Endometrium (tissue), 2 donors: ENCODE measurements around the gene MYO1A.
"Not testable (repeated sequence)": the region's sequence is repeated elsewhere in the genome, so short reads cannot be mapped to it uniquely, and the experiment has no call there.

Experiments
- FAIRE-seq: peaks from 2 replicates; lab custom pipeline; 2012; peaks lifted over from hg19 to GRCh38; lab: Jason Lieb, UNC
- donor health status: control.
- donor health status: control.

MYO1A gene

DNA sequence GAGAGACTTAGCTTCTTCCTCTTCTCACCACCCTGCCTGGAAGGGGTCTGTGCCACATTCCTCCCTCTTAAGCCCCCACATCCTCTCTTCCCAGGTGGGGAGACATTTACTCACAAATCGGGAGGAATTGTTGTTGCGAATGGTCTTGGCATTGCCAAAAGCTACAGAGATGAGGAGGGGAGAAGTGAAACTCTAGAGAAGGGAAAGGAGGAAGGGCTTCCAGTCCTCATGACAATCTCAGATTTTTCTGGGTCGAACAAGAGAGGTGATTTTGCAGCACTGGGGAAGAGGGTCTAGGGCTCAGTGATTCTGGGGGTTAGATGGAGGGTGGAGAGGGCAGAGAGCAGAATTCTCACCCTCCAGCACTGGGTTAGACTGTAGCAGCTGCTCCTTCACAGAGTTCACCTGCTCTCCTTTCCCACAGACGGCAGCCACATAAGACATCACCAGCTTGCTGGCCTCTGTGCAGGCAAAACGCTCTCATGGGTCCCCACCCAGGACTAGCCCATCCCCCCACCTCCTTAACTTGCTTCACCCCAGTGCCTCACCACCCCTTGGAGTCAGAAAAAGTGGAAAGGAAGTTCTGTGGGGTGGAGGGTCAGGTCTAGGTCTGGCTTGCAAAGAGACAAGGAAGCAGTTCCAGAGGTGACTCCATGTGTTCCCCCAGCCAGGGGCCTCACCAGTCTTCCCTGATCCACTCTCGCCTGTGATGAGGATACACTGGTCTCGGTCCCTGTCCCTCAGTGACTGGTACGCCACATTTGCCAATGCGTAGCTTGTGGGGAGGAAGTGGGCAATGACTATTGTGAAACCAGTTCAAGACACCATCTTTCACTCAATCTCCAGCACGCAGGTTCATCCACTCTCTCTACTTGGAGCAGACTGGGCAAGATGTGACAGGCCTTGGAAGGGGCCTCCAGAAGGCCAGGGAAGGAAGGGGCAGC lies 2.7 kb downstream of the MYO1A start:
- FAIRE-seq, result no peak

DNA sequence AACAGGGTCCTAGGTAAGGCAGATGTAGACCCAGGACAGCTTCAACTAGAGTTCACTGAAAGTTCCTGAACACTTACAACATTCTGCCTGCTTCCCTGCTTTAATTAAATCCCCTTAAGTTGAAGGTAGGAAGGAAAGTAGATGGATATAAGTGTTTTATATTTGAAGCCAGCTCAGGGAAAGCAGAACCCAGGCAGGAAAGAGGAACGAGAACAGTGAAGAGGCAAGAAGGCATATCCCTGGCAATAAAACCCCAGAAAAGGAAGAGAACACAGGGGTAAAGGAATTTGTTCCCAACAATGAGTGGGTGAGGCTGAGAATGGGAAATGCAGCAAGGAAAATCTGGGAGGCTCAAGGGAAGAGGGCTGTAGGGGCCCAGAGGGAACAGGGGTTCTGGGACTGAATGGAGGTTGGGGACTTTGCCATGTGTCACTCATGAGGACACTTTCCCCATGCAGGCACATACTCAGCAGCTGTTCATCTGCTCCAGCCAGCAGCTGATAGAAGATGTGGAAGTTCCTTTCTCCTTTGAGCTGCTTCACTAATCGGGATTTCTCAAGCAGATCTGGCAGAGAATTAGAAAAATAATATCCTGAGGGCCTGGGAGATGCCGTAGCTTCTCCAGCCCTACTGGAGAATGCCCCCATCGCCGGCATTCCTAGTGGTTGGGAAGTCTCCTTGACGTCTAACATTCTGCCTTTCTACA lies 3.7 kb downstream of the MYO1A start:
- no peak for FAIRE-seq

DNA sequence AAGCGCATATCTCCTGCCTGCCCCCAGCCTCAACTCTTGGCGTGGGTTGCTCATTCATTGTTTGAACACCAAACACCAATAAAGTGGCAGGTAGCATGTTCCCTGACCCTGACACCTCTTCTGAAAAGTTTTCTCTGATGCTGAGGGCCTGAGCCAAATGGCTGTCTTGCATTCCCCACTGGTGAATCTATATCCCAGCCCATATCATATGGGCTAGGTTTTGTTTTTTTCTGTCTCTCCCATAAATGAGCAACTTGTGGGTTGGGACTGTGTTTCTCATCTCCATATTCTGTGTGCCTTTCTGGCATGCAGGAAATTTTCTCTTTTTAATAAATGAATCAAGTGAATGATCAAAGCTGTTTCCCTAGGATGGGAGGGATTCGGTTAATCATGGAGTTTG lies 5.0 kb downstream of the MYO1A start:
- no peak for FAIRE-seq

- FAIRE-seq, result no peak
These were observed 5.5 kb downstream of the MYO1A start for GRCh38 chr12:57044468-57044867.

GRCh38 chr12:57042695-57043094 lies 7.2 kb downstream of the MYO1A start:
- no peak for FAIRE-seq

DNA sequence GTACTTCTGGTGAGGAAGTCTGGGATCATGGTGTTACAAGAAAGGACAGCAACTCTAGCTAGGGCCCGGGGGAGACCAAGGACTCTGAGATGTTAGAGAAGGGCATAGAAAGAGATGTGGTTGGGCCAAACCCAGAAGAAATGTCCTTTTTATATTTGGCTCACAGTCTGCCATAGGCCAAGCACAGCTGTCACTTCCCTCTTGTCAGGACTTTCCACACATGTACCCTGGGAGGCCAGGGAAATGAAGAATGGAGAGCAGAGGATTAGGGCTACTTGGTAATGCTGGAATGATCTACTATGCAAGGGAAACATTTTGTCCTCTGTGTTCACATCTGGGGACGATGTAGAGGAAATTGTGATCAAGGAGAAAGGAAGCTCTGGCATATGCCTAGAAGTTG lies 9.2 kb downstream of the MYO1A start:
- no peak for FAIRE-seq

- no peak for FAIRE-seq
These were observed 9.7 kb downstream of the MYO1A start for GRCh38 chr12:57040211-57040610.

DNA sequence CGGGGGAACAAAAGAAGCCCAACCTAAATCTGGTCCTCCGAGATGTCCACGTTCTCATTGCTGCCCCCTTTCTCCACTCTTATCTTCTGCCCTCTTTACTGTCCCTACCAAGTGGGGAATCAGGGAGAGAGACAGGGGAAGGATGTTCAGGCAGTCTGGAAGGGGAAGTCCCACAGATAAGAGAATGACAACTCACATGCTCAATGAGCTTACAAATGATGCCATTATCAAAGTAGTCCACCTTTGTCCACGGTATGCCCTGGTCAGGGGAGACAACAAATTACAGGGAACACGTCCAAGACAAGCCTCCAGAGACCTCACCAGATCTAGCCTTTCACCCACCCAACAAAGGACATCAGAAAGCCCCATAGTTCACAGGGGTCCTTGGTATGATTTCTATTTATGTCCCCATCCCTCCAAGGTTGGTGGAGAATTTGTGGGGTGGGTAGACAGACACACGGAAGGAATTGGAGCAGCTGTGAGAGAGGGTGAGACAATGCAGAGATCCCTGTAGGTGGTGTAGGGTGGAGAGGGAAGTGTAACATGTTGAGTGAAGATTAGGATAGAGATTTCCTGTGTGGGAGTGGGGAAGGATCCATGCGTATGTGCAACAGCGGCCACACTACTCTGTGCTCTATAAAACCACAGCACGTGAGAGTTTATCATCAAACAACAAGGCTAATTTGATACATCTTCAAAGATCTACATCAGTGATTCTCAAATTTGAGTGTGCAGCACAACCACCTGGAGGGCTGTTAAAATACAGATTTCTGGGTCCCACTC lies 10.7 kb downstream of the MYO1A start:
- no peak for FAIRE-seq

DNA sequence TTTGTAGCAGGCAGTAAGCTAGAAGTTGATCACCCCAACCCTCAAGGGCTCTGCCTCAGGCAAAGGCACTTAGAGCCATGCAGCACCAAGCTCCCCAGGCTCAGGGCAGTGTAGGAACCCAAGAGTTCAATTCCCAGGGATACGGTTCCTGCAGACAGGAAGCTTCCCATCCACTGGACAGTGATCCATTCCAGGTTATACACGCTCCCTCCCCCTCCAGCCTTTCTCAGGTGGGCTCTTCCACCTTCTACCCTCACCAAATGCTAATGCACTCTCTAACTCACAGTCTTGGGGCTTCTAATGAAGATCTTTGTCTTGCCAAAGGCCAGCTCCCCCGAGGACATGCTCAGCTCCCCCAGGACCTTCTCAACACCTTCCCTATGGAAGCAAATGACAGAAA lies 12.7 kb downstream of the MYO1A start:
- FAIRE-seq, result no peak

- FAIRE-seq, result no peak
These were observed 16.5 kb downstream of the MYO1A start for GRCh38 chr12:57033431-57033830.

DNA sequence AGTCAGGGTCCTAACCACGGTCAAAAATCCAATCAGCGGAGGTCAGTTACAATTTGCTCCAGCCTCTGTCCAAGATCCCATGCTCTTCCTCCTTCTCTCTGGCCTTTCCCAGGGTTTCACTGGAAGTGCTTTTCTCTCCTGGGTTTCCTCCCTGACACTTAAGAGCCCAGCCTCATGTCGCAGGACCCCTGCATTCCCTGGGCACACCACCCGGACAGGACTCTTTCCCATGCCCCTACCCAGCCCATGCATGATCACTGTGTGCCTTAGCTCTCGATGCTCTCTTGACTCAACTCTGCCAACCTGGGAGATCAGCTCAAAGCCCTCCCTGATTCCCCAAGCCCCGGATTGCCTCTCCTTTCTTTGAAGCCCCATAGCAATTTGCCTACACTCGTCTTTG lies 18.1 kb downstream of the MYO1A start:
- FAIRE-seq, result no peak

GRCh38 chr12:57031138-57031725 lies 18.7 kb downstream of the MYO1A start:
- no peak for FAIRE-seq

DNA sequence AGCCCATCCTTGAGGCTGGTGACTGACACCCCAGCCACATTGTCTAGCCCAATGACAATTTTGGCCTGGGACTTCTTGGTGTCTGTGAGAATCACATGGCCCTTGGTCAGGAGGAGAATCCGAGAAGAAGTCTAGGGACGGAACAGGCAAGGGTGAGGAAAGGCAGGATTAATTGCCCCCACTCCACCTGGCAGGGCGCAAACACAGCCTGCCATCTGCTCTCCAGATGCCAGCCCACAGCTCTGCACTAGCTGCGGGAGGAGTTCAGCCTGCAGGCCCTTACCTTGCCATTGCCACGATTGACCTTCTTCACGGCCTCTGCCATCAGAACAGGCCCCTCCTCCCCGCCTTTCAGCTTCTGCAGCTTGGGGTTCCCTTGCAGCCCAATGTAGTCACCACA lies 20.5 kb downstream of the MYO1A start:
- FAIRE-seq, result no peak

GRCh38 chr12:57027805-57028153 lies 22.1 kb downstream of the MYO1A start:
- no peak for FAIRE-seq

DNA sequence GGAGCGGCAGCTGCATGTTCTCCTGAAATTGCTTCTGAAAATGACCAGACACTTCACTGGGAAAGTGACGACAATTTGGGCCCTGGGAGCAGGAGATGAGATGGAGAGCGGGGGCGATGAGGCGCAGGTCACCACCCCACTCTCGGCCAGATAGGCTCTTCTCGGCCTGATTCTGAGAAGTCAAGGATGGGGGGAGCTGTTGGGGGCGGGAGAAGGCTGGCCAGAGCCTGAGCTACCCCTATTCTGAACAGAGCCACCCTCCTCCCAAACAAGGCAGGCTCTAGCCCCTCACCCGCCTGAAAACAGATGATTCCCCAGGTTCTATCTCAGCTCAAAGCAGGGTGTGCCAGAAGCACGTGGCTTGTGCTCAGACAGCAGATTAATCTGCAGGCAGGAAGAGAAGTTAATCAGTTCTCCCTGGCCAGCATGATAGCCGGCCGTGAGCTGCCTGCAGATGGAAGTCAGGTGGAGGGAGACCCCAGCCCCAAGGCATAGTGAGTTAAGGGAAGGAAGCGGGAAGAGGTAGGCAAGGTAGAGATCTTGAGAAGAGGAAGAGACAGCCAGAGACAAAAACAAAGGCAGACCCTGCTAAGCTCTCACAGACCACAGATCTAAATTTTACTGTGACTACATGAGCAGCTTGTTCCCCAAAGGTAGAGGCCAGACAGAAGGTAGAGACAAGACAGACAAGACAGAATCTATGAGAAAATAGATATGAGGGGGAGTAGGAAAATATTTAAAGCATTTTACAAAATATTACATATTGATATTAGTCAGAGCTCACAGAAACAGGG lies 22.7 kb downstream of the MYO1A start:
- FAIRE-seq, result no peak

GRCh38 chr12:57025196-57025595 lies 24.7 kb downstream of the MYO1A start:
- FAIRE-seq, result no peak

DNA sequence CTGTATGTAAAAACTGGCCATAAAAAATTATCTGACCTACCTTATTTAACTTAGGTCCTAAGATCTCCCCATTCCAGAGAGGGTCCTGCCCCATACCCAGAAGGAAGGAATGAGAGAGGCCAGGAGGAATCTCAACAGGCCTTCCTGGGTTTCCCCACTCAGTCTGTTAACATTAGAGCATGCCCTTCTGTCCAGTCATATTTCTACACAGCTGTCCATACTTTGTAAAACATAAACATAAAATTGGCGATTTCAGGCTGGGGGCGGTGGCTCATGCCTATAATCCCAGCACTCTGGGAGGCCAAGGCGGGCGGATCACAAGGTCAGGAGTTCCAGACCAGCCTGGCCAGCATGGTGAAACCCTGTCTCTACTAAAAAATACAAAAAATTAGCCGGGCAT lies 27.6 kb downstream of the MYO1A start:
- not testable (repeated sequence) for FAIRE-seq

DNA sequence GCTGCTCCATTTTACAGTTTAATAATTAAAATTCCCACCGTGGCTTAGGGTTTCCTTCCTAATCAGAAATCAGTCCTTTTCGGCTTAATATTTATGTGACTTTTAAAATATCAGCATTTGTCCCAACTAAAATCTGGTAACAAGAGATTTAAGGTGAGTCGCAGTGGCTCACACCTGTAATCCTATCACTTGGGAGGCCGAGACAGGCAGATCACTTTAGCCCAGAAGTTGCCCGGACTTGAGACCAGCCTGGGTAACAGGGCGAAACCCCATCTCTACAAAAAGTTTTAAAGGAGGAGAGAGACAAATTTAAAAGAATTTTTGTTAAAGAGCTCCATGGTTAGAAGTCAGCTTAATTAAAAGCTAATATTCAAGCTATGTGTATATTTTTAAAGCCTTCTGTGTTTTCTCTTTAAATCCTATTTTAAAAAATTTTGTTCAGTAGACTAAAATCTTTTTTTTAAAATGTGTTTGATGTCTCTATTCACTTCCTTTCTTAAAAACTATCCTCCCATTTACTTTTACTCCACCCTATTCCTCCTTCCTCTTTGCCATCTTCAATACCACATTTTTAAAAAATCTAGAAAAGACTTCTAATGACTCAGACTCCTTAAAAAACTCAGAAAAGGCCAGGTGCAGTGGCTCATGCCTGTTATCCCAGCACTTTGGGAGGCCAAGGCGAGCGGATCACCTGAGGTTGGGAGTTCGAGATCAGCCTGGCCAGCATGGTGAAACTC lies 29.8 kb downstream of the MYO1A start:
- no peak for FAIRE-seq

DNA sequence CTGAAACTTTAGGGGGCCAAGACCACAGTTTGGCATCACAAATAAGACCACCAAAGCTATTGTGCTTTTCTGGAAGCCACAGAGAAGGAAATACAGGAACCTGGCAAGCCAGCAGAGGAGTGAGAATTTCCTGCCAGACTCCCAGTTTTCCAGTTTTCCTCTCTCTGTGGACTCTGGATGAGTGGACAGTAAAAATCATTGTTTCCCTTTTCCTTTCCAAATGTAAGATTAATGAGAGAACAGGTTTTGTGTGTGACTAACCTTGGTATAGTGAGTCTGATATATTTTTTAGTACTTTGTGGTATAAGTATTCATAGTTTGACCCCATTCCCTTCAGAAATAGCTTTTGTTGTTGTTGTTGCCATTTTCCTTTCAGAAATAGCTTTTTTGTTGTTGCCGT lies 31.0 kb downstream of the MYO1A start:
- no peak for FAIRE-seq

- not testable (repeated sequence) for FAIRE-seq
These were observed 31.6 kb downstream of the MYO1A start for GRCh38 chr12:57018353-57018752.

- FAIRE-seq, result no peak
These were observed 33.6 kb downstream of the MYO1A start, which contains the start of gene TAC3 for GRCh38 chr12:57016348-57016747. TSS of gene TAC3 (minus strand) at chr12:57016529. CDS start at chr12:57015797, 732 bp downstream.
